ENCODE measurements around the gene HOMER2. TPM values are rescaled to one million over a fixed set of nuclear protein-coding genes. Genes with fewer than 3 reads are reported as not detected.

Gene HOMER2
- total and polyA plus RNA-seq, 2 experiments from 2014 or later = 10.8 to 23.9 TPM

DNA sequence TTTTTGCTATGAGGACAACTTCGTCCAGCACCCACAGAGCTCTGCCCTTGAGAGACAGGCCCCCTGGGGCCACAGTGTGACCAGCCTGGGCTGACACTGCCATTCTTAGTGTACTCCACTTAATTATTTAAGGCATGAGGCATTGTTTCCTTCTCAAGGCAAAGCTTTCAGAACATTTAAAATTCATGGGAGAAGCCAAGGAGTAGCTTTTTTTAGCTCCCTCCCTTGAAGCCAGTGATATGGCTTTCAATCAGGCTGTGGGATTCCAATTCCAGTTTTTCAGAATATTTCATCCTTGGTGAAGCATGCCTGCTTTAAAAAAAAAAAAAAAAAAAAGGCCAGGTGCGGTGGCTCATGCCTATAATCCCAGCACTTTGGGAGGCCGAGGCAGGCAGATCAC is 21.3 kb downstream of the HOMER2 start (continued):
- TF ChIP-seq EZH2phosphoT487 (IDR thresholded peaks at IDR 0.05; ENCODE audit: unreplicated experiment) = no peak
- TF ChIP-seq, protein P1, sequence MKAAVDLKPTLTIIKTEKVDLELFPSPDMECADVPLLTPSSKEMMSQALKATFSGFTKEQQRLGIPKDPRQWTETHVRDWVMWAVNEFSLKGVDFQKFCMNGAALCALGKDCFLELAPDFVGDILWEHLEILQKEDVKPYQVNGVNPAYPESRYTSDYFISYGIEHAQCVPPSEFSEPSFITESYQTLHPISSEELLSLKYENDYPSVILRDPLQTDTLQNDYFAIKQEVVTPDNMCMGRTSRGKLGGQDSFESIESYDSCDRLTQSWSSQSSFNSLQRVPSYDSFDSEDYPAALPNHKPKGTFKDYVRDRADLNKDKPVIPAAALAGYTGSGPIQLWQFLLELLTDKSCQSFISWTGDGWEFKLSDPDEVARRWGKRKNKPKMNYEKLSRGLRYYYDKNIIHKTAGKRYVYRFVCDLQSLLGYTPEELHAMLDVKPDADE (IDR thresholded peaks at IDR 0.05) = no peak
- TF ChIP-seq, protein P2, sequence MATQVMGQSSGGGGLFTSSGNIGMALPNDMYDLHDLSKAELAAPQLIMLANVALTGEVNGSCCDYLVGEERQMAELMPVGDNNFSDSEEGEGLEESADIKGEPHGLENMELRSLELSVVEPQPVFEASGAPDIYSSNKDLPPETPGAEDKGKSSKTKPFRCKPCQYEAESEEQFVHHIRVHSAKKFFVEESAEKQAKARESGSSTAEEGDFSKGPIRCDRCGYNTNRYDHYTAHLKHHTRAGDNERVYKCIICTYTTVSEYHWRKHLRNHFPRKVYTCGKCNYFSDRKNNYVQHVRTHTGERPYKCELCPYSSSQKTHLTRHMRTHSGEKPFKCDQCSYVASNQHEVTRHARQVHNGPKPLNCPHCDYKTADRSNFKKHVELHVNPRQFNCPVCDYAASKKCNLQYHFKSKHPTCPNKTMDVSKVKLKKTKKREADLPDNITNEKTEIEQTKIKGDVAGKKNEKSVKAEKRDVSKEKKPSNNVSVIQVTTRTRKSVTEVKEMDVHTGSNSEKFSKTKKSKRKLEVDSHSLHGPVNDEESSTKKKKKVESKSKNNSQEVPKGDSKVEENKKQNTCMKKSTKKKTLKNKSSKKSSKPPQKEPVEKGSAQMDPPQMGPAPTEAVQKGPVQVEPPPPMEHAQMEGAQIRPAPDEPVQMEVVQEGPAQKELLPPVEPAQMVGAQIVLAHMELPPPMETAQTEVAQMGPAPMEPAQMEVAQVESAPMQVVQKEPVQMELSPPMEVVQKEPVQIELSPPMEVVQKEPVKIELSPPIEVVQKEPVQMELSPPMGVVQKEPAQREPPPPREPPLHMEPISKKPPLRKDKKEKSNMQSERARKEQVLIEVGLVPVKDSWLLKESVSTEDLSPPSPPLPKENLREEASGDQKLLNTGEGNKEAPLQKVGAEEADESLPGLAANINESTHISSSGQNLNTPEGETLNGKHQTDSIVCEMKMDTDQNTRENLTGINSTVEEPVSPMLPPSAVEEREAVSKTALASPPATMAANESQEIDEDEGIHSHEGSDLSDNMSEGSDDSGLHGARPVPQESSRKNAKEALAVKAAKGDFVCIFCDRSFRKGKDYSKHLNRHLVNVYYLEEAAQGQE (IDR thresholded peaks at IDR 0.05; ENCODE audit: unreplicated experiment) = no peak
- no peak for TF ChIP-seq NANOG (IDR thresholded peaks at IDR 0.05; ENCODE audit: borderline replicate concordance)

DNA sequence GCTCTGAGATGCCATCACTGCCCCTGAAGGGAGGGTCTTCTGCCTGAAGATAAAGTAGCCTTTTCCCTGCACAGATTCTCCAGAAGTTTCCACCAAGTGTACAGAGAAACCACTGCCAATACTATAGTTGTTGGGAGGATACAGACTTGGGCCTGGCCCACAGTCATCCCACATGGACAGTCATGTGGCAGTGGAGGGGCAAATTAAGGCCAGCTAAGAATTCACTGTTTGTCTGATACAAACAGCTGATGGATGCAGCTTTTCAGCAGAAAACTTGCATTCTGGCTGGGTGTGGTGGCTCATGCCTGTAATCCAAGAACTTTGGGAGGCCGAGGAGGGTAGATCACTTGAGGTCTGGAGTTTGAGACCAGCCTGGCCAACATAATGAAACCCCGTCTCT is 22.1 kb downstream of the HOMER2 start:
- Mint-ChIP-seq H3K4me1 (peaks cover 2% of the 10 kb centered on the region; the same call in 2 of the 3 replicates), H3K27ac (no peak overlapping the region), H3K36me3 (ENCODE audit: low read depth) (no peaks in the 10 kb centered on the region; the same call in 2 of the 3 replicates), H3K9me3 (no peaks in the 10 kb centered on the region), H3K27me3 (ENCODE audit: insufficient read depth, low read depth, poor library complexity) (peaks cover 9% of the 10 kb centered on the region), H3K4me3 (no peak overlapping the region)
- Histone ChIP-seq H3K36me3 (ENCODE audit: insufficient read depth) (no peaks in the 10 kb centered on the region), H3K4me2 (no peak overlapping the region), H3K4me1 (ENCODE audit: insufficient read depth) (no peaks in the 10 kb centered on the region), H2AFZ (no peak overlapping the region), H3K27me3 (ENCODE audit: insufficient read depth) (no peaks in the 10 kb centered on the region), H3K27ac (ENCODE audit: low read depth) (no peak overlapping the region), H3K79me2 (replicated peaks; ENCODE audit: insufficient read depth) (no peaks in the 10 kb centered on the region), H3K4me3 (no peak overlapping the region), H4K20me1 (replicated peaks; ENCODE audit: insufficient read depth) (no peaks in the 10 kb centered on the region), H3F3A (replicated peaks; ENCODE audit: low read depth) (no peaks in the 10 kb centered on the region), H3K9me2 (ENCODE audit: insufficient read depth) (no peaks in the 10 kb centered on the region)
- ATAC-seq = no peak
- DNase-seq (ENCODE audit: low spot score) = no peak
- TF ChIP-seq NANOG (IDR thresholded peaks at IDR 0.05; ENCODE audit: borderline replicate concordance) = no peak
- no peak for TF ChIP-seq EZH2 (IDR thresholded peaks at IDR 0.05; ENCODE audit: low read depth, unreplicated experiment)
- no peak for TF ChIP-seq ZNF114 (CRISPR knock-in tag; IDR thresholded peaks at IDR 0.05)
- TF ChIP-seq, protein P3, sequence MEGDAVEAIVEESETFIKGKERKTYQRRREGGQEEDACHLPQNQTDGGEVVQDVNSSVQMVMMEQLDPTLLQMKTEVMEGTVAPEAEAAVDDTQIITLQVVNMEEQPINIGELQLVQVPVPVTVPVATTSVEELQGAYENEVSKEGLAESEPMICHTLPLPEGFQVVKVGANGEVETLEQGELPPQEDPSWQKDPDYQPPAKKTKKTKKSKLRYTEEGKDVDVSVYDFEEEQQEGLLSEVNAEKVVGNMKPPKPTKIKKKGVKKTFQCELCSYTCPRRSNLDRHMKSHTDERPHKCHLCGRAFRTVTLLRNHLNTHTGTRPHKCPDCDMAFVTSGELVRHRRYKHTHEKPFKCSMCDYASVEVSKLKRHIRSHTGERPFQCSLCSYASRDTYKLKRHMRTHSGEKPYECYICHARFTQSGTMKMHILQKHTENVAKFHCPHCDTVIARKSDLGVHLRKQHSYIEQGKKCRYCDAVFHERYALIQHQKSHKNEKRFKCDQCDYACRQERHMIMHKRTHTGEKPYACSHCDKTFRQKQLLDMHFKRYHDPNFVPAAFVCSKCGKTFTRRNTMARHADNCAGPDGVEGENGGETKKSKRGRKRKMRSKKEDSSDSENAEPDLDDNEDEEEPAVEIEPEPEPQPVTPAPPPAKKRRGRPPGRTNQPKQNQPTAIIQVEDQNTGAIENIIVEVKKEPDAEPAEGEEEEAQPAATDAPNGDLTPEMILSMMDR (conservative IDR thresholded peaks at IDR 0.05; ENCODE audit: low read depth in 2 of 2) = no peak
- TF ChIP-seq, protein P4, sequence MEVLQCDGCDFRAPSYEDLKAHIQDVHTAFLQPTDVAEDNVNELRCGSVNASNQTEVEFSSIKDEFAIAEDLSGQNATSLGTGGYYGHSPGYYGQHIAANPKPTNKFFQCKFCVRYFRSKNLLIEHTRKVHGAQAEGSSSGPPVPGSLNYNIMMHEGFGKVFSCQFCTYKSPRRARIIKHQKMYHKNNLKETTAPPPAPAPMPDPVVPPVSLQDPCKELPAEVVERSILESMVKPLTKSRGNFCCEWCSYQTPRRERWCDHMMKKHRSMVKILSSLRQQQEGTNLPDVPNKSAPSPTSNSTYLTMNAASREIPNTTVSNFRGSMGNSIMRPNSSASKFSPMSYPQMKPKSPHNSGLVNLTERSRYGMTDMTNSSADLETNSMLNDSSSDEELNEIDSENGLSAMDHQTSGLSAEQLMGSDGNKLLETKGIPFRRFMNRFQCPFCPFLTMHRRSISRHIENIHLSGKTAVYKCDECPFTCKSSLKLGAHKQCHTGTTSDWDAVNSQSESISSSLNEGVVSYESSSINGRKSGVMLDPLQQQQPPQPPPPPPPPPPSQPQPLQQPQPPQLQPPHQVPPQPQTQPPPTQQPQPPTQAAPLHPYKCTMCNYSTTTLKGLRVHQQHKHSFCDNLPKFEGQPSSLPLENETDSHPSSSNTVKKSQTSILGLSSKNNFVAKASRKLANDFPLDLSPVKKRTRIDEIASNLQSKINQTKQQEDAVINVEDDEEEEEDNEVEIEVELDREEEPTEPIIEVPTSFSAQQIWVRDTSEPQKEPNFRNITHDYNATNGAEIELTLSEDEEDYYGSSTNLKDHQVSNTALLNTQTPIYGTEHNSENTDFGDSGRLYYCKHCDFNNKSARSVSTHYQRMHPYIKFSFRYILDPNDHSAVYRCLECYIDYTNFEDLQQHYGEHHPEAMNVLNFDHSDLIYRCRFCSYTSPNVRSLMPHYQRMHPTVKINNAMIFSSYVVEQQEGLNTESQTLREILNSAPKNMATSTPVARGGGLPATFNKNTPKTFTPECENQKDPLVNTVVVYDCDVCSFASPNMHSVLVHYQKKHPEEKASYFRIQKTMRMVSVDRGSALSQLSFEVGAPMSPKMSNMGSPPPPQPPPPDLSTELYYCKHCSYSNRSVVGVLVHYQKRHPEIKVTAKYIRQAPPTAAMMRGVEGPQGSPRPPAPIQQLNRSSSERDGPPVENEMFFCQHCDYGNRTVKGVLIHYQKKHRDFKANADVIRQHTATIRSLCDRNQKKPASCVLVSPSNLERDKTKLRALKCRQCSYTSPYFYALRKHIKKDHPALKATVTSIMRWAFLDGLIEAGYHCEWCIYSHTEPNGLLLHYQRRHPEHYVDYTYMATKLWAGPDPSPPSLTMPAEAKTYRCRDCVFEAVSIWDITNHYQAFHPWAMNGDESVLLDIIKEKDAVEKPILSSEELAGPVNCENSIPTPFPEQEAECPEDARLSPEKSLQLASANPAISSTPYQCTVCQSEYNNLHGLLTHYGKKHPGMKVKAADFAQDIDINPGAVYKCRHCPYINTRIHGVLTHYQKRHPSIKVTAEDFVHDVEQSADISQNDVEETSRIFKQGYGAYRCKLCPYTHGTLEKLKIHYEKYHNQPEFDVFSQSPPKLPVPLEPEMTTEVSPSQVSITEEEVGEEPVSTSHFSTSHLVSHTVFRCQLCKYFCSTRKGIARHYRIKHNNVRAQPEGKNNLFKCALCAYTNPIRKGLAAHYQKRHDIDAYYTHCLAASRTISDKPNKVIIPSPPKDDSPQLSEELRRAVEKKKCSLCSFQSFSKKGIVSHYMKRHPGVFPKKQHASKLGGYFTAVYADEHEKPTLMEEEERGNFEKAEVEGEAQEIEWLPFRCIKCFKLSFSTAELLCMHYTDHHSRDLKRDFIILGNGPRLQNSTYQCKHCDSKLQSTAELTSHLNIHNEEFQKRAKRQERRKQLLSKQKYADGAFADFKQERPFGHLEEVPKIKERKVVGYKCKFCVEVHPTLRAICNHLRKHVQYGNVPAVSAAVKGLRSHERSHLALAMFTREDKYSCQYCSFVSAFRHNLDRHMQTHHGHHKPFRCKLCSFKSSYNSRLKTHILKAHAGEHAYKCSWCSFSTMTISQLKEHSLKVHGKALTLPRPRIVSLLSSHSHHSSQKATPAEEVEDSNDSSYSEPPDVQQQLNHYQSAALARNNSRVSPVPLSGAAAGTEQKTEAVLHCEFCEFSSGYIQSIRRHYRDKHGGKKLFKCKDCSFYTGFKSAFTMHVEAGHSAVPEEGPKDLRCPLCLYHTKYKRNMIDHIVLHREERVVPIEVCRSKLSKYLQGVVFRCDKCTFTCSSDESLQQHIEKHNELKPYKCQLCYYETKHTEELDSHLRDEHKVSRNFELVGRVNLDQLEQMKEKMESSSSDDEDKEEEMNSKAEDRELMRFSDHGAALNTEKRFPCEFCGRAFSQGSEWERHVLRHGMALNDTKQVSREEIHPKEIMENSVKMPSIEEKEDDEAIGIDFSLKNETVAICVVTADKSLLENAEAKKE (CRISPR knock-in tag; IDR thresholded peaks at IDR 0.05) = no peak
- TF ChIP-seq, protein P2 (IDR thresholded peaks at IDR 0.05; ENCODE audit: unreplicated experiment) = no peak

Measured in GM23338 (cell line).